DMS53 (cell line): Measurements from ENCODE around the gene VMP1.
A peak's percentile ranks its signal among the peaks of the same experiment; 100 is the strongest.
"Not testable (repeated sequence)": the region's sequence is repeated elsewhere in the genome, so short reads cannot be mapped to it uniquely, and the experiment has no call there.

Experiments
- DNase-seq: peaks from one replicate; lab custom pipeline; 2025; lab: John Stamatoyannopoulos, UW

VMP1 gene

DNA sequence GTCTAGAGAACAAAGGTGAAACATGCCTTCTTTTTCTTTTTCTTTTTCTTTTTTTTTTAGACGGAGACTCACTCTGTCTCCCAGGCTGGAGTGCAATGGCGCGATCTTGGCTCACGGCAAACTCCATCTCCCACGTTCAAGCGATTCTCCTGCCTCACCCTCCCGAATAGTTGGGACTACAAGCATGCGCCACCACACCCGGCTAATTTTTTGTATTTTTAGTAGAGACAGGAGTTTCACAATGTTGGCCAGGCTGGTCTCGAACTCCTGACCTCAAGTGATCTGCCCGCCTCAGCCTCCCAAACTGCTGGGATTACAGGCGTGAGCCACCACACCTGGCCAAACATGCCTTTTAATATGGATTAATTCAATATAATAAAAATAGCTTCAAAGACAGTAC, 47.6 kb downstream of the VMP1 start:
- DNase-seq, result not testable (repeated sequence)

DNA sequence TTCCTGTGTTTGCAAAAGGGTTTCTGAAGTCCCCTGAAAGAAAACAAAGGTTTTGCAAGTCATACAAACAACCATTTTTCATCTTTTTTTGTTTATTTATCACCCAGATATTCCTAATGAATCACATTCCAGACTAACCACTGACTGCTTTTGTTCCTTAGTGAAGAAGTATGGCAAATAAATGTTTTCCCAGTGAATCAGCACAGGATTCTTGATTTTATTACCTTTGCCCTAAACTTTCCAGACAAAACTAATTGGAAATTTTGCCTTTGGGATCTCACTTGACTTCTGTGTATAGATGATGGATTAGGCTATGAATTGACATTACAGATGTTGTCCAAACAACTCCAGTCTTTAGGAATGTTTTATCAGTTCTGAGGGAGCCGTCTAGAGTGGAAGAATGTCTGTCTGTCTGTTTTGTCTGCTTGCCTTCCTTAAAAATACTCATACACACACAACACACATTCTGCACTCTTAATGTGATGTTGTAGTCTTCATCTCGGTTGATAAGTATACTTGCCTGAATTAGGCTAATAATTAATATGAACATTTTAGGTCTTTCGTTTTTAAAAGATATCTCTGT, 48.9 kb downstream of the VMP1 start:
- DNase-seq, result no peak

DNA sequence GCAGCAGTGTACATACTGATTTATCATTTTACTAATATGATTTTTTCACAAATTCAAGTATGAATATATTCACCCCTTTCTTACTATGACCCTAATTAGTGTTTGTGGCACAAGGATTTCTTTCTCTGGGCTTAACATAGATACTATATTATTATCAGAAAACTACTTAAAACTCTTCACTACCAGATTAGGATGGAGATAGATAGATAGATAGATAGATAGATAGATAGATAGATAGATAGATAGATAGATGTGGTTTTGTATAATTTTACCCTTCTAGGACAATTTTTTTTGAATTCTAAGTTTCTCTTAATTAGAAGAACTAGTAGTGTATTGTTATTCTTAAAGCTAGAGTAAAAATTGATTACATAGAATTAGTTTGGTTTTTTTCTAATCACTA, 49.6 kb downstream of the VMP1 start:
- no peak for DNase-seq

DNA sequence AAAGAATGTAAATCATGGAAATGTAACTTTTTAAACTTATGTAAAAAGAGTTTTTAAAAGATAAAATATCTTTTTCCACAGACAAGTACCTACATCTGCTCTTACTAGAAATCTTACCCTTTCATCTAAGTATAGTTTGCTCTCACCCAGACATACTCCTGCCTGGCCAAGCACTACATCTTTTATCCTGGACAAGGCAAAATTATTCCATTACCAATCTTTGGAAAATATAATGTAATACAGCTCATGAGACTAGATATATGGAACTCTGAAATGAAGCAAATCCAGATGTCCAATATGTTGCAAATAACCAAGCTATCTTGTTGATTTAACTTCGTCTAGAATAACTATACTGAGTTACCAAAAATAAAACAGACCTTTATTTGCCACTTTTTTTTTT, 50.0 kb downstream of the VMP1 start:
- no peak for DNase-seq

DNA sequence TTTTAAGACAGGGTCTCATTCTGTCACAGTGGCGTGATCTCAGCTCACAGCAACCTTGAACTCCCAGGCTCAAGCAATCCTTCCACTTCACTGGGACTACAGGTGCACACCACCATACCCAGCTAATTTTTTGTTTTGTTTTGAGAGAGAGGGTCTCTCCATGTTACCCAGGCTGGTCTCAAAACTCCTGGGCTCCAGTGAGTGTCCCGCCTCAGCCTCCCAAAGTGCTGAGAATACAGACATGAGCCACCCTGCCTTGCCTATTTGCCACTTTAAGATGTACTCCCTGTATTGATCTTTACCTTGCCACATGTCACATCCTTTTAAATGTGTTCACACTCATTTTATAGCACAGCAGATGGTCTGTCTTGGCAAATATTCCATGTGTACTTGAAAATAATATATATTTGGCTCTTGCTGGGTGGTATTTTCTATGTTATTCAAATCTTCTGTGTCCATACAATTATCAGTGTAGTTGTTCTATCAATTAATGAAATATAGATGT, 50.5 kb downstream of the VMP1 start:
- DNase-seq, result no peak

DNA sequence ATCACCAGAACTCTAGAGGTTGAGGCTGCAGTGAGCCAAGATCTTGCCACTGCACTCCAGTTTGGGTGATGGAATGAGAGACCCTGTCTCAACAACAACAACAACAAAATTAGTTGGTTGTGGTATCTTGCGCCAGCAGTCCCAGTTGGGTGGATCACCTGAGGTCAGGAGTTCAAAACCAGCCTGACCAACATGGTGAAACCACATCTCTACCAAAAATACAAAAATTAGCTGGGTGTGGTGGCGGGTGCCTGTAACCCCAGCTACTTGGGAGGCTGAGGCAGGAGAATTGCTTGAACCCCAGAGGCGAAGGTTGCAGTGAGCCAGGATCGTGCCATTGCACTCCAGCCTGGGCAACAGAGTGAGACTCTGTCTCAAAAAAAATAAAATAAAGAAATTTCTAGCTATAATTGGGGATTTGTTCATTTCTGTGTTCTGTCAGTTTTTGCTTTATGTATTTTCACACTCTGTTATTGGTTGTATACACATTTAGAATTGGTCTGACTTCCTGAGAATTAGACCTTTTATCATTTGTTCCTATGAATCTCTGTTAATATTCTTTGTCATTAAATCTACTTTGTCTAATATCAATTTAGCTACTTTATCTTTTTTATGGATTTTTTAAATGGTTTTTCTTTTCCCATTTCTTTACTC, 51.7 kb downstream of the VMP1 start:
- not testable (repeated sequence) for DNase-seq

DNA sequence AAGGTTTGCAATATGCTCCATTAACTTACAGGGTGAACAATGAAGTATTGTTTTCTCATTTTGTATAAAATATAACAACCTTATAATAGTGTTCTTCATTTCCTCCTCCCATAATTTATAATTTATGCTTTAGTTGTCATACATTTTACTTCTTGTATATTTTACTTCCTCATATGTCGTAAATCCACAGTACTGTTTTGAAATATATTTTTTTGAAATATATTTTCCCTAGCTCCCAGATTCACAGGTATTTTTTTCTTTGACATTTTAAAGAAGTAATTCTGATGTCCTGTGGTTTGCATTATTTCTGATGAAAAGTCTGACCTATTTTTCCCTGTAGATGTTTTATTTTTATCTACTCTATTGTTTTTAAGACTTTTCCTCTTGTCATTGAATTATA, 52.7 kb downstream of the VMP1 start:
- DNase-seq, result no peak

DNA sequence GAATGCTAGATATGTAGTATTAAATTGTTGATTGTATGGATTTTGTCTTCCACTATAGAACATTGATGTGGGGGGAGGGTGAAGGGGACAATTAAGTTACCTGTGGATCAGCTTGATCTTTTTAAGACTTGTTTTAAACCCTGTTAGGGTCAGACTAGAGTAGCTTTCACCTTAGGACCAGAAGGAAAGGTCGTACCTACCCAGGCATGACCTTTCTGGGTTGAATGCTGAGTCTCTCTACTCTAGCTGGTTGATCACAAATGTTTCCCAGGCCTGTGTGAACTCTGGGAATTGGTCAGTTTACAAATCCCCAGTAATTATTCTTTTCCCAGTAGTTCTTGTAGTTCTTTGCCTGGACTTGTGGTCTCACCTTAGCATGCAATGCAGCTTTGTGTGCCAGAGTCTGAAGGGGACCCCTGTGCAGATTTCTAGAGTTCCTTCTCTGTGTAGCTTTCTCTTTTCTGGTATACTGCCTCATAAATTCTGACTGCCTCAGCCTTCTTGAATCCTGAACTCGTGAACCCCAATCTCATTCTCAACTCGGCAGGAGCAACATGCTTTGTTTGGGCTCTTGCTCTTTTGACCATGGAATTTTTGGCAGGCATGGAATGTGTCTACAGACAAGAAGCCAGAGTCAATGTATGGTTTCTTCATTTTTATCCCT, 54.1 kb downstream of the VMP1 start:
- no peak for DNase-seq

DNA sequence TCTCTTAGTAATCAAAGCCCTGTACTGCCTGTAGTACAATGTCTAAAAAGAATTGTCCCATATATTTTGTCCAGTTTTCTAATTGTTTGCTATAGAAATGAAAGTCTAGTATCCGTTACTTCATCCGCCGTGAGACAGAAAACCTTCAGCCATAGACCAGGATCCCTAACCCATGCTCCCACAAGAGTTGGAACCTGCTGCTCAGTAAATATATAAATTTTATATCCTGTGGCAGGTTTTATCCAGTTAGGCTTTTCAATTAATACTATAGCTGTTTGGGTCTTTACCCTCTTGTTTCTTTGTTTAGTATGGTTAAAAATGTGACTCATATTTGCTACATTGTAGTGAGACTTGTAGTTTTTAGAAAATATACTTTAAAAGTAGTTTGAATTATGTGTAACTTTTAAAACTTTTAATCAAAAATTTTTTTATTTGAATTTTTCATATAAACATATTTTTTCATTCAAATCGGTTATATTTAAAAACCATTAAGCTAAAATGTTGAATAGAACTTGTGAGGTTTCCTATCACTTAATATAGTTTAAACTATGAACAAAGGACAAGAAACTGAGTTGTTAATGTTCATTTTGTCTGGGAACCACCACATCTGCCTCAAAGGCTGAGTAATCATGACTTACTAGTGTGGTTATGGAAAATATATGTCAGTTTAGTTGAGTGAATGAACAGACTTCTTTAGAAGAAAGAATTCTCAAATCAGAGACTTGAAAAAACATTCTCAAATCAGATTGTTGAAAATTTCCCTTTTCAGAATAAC, 54.8 kb downstream of the VMP1 start:
- no peak for DNase-seq

DNA sequence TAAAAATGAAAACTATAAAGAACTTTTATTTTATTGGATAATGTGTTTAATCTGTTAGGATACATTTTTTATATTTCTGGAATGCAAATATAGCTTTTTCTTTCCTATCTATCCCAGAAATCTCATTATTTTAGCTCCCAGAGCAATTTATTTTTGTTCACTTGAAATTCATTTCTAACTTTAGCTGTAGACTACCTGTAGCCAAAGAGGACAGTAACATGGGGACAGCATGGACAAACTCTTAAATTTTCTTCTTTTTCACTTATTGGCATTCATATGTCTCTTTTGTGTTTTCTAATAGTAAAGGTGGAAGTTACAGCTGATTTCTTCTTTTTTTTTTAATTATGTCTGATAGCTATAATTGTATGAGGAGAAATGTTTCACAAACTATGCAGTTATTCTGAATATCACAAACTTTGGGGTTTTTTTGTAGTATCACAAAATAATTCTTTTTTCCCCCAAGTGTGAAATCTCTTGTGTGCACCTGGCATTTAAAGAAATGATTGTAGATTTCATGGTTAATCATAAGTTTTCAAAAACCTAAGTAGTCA, 55.4 kb downstream of the VMP1 start:
- DNase-seq, result no peak

DNA sequence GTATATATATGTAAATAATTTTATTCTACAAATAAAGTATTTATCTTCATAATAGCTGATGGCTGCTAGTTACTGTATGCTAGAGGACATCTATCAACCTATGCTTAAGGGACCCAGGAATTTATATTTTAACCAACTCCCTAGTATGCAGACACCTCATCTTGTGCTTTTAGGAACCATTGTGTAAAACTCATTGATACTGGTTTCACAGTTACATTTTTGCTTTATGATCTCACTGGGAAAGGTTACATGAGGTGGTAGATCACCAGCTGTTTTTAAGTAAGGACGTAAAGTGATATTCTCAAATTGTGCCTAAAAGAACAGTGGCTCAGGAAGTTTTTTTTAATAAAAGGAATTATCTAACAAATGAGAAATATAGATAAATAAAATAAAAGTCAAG, 56.4 kb downstream of the VMP1 start:
- DNase-seq, result no peak

DNA sequence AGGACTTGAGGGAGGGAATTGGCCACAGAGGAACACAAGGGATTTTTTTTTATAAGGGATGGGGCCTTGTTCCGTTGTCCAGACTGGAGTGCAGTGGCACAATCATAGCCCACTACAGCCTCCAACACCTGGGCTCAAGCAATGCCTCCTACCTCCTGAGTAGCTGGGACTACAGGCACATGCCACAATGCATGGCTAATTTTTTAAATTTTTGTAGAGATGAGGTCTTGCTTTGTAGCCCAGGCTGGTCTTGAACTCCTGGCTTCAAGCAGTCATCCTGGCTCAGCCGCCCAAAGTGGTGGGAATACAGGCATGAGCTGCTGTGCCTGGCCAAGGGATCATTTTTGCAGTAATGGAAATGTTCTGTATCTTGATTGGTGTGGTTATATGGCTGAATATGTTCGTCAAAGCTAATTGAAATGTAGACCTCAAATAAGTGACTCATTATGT, 56.9 kb downstream of the VMP1 start:
- no peak for DNase-seq

DNA sequence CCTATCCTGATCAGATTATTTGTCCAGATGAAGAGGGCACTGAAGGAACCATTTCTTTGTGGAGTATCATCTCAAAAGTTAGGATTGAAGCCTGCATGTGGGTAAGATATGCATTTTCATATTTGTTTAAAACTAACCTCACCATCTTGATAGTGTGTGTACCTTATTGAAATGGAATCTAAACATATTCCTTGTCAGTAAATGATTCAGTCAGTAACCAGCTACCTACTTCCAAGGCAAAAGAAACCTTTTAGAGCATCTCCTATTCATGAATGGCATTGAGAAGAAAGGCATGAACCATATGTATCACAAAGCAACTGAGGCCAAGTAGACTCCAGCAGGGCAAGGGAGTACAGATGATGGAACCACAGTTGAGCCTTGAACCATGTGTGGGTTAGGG, 57.6 kb downstream of the VMP1 start:
- DNase-seq, result no peak

DNA sequence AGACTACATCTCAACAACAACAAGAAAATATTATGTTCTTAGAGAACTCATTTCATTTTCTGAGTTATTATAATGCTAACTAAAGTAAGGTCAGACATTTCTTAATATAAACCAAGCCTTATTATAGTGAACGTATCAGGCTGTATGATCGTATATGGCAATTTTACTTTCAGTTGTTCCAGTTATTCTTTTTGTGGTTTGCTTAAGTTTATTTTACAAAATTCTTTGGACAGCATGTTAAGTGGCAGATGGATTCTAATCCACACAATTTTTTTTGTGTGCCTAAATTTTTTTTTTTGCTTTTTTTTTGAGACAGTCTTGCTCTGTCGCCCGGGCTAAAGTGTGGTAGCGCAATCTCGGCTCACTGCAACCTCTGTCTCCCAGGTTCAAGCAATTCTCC, 59.0 kb downstream of the VMP1 start:
- no peak for DNase-seq

DNA sequence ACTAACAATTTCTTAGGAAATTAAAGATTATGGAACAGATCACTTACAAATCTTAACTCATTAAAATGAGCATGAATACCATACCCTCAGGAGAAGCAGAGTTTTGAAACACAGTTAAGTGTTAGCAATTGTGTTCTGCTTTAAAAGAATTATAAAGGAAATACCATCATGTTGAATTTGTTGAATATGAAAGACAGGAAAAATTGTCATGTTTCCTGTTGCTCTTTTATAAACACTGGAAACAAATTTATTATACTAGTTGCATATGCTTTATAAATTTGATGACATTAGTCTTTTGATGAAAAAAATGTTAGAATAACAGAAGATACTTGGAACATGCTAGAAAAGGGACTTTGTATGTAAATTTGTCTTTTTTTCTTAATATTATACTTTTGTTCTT, 59.7 kb downstream of the VMP1 start:
- no peak for DNase-seq

DNA sequence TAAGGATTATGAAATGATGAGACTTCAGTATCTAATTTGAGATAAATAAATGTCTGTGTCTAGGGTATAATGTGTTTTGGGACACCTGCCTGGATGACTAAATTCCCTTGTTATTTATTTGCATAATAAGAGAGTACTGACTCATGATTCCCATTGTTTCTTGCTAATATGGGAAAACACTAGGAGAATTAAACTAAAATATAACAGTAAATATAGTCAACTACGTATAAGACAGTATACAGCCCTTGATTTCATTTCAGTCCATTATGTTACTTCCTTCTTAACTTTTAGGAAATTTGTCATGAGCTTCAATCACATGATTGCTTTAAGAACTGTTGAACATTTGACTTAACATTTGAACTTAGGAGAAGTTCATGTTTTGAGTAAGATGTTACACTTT, 62.4 kb downstream of the VMP1 start:
- DNase-seq, result peak; percentile 28

DNA sequence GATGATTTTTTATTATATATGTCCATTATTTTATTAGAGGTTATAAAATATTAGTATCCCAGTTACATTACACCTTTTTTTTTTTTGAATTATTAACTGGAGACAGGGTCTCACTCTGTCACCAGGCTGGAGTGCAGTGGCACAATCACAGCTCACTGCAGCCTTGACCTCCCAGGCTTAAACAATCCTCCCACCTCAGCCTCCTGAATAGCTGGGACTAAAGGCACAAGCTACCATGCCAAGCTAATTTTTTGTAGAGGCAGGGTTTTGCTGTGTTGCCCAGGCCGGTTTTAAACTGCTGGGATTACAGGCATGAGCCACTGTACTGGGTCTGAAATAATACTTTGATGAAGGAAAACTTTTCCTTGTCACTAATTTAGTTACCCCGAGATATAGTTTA, 63.6 kb downstream of the VMP1 start:
- no peak for DNase-seq

DNA sequence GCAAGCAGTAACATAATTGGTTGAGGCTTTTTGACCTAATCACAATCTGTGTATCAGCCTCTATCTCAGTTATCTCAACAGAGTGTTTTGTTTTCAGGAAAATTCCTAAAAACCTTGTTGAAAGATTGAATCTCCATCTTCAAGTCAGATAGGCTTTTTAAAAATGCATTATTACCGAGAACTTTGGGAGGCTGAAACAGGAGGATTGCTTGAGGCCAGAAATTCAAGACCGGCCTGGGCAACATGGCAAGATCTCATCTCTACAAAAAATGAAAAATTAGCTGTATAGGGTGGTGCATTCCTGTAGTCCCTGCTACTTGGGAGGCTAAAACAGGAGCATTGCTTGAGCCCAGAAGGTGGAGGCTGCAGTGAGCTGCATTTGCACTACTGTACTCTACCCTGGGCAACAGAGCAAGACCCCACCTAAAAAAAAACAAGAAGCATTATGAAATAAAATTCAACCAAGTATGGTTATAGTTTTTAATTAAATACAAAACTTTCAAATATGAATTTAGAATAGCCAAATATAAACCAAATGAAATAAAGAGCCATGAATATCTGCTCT, 68.4 kb downstream of the VMP1 start:
- DNase-seq, result no peak

DNA sequence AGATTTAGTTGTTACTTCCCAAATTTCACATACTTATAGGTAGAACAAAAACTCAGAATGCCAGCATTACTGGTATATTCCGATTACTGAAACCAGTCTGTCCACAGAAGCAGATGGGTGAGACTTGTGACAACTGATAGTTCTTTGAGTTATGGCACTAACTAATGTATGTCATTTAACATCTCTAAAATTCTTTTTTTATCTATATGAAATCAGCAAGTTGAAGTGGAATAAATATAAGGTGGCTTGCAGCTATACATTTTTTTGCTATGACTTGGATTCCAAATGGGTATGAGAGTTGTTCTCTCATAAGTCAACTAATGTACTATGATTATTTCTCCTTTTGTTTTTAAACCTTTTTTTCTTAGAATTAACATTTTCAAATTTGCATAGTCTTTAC, 69.1 kb downstream of the VMP1 start:
- no peak for DNase-seq

DNA sequence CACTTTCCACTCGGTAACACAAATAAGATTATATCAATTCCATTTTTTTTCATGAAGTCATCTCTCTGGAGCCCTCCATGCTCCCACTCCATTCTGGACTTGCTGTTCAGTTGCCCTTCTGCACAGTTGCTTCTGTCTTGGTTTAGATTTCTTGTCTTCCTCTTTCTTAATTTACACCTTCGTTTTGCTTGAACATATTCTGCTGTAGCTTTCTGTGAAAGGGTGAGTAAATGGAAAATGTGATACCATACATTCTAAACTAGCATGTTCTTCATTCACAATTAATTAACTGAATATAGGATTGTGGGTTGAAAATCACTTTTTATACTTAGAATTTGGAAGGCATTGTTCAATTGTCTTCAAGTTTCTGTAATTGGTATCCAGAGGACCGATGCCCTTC, 69.6 kb downstream of the VMP1 start:
- no peak for DNase-seq

DNA sequence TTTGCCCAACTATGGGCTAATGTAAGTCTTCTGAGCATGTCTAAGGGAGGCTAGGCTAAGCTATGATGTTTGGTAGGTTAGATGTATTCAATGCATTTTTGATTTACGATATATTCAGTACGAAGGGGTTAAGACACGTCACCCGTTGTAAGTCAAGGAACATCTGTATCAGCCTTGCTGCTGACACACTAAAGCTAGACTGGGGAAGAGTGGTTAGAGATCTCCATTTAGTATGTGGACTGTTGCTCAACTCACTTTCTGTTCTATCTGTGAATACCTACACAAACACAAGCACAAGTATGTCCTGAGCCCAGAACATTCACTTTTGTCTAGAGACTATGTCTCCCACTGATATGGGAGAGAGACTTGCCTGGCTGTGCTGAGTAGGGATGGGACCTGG, 71.5 kb downstream of the VMP1 start:
- DNase-seq, result no peak

DNA sequence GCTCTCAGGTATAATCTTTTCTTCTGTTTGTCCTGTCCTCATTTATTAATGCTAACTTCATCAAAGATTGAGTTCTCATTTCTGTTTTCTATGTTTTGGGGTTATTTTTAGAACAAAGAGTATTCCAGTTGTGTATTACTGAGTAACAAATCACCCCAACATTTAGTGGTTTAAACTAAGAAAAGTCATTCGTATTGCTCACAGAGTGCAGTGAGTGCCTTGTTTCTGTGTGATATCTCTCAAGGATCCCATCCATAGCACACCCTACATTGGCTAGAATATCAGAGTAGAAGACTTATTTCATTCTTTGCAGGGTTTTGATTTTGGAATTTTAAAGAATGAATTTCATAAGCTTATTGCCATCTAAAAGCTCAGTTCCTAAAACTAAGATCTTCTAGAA, 72.1 kb downstream of the VMP1 start:
- DNase-seq, result no peak
